SK-N-MC (cell line): ENCODE results near the gene SLC18B1.

Experiments used
- EZH2 ChIP-seq: fragments of 200-600 bp; sonication (generic); IDR thresholded peaks from one replicate; pipeline ENCODE4 v1.6.1; 2017; ENCODE audit warnings: antibody characterized with exemption
- FOXP2 ChIP-seq: optimal IDR thresholded peaks from 2 replicates; pipeline ENCODE3; 2011; ENCODE audit warnings: mild to moderate bottlenecking, moderate library complexity; ENCODE audit not compliant: insufficient read depth; ENCODE audit errors: extremely low read length, control extremely low read depth

DNA sequence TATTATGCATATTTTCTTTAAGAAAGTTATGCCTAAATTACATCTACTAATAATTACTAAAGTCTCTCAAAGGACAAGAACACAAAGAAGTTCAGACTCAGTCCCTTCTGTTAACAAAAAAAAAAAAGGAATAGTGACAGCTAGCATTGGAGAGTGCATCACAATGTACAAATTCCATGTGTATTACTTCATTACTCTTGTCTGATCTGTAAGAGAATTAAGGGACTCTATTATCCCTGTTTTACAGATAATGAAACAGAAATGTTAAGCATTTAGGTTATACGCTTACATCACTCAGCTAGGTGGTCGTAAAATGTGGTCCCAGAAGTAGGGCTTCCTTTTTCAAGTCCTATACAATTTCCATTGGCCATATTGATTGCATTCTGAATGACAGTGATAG is 67.4 kb downstream of the SLC18B1 start:
- no peak for TF ChIP-seq EZH2
- no peak for TF ChIP-seq FOXP2
